Body of pancreas (tissue), 4 donors: ENCODE results near the gene SLC25A10. TPM values are rescaled to one million over a fixed set of nuclear protein-coding genes. Genes with fewer than 3 reads are reported as not detected.

ENCODE experiments used
- ATAC-seq: fragments of 150-250 bp; one replicate; pipeline ENCODE4 v1.9.1; 2016
- DNase-seq, 4 donors: peaks; one replicate each; pipeline ENCODE4 v3.0.0-alpha.2; 2019
- H3K27ac ChIP-seq, 4 donors: fragments of 200-600 bp; sonication (generic); 1 replicate in 3 of 4; 2 replicates in 1 of 4; pipeline versions ENCODE4 v1.5.1 to v1.6.1; 2016 to 2019; ENCODE audit warnings: mild to moderate bottlenecking in 1 of 4, mixed read lengths in 1 of 4, moderate library complexity in 1 of 4
- H3K27me3 ChIP-seq, 2 donors: fragments of 200-600 bp; sonication (generic); one replicate each; pipeline ENCODE4 v1.6.0; 2016; ENCODE audit warnings: mild to moderate bottlenecking in 1 of 2
- H3K36me3 ChIP-seq, 2 donors: fragments of 200-600 bp; sonication (generic); replicated peaks in 1 of 2; 2 replicates each; pipeline ENCODE4 v1.5.1; 2016; ENCODE audit warnings: low read depth in 2 of 2; ENCODE audit not compliant: insufficient read depth in 1 of 2
- H3K4me1 ChIP-seq: fragments of 200-600 bp; sonication (generic); one replicate; pipeline ENCODE4 v1.6.0; 2016
- H3K4me3 ChIP-seq, 2 donors: fragments of 200-600 bp; sonication (generic); 1 replicate in 1 of 2; 2 replicates in 1 of 2; pipeline ENCODE4 v1.5.1; 2016 to 2019
- H3K9me3 ChIP-seq, 3 donors: fragments of 200-600 bp; sonication (generic); 1 replicate in 2 of 3; 2 replicates in 1 of 3; pipeline ENCODE4 v1.5.1; 2016
- CTCF ChIP-seq, 7 experiments: fragments of 450-650 bp in 4 of 7; fragments of 200-600 bp in 3 of 7; sonication (generic) in 3 of 7; IDR thresholded peaks; one replicate each; pipeline ENCODE4 v1.5.1; 2016 to 2019; ENCODE audit warnings: antibody characterized with exemption in 7 of 7
- POLR2A ChIP-seq, 3 donors: fragments of 450-650 bp; IDR thresholded peaks; one replicate each; pipeline ENCODE4 v1.6.1; 2016; ENCODE audit warnings: antibody characterized with exemption in 3 of 3, mild to moderate bottlenecking in 2 of 3
- WGBS, 2 donors: methylation state at CpG; one replicate each; pipeline ENCODE4 v1.1.5; 2017; 5-methylcytosine and 5-hydroxymethylcytosine counted together
- intact Hi-C: fragments of 100-400 bp; cut with DNase I; formaldehyde crosslinking; loops from one replicate; pipeline ENCODE4 v1.15.1; 2023
- total RNA-seq, 2 donors: library from RNA; depleted of rRNA; stranded (reverse); fragments of >200 nt; gene quantifications; one replicate each; pipeline ENCODE4 v1.1.0, GENCODE V29; 2016

Gene SLC25A10
- 10 to 100 TPM; 15.8 to 18.9 TPM for total RNA-seq

- 1% methylated on average over 57 of the region's 89 CpGs; no CpG with 5 or more reads in 1 of the 2 donors for WGBS, 2 donors
- intact Hi-C loops, result no loop called here
- H3K27ac ChIP-seq, result peak within 1 kb of the TSS; percentile 91 to 95 (median 94)
Observed at GRCh38 chr17:81711814-81712467, at the start of gene SLC25A10. TSS of gene SLC25A10 (plus strand) at chr17:81712284. CDS start at chr17:81712427, 143 bp downstream.

GRCh38 chr17:81664051-81664470, 48.0 kb upstream of the SLC25A10 start:
- 86 to 100% methylated on average over 1 to 7 of the region's 7 CpGs for WGBS, 2 donors
- no peak for ATAC-seq
- no peak overlapping the region for H3K4me3 ChIP-seq
- H3K36me3 ChIP-seq, result no peaks in the 10 kb centered on the region
- H3K4me1 ChIP-seq, result peaks cover 41% of the 10 kb centered on the region
- DNase-seq, result no peak
- no peak overlapping the region for H3K27ac ChIP-seq
- H3K27me3 ChIP-seq, result no peaks in the 10 kb centered on the region
- TF ChIP-seq CTCF (IDR thresholded peaks at IDR 0.05) (no peak), POLR2A (IDR thresholded peaks at IDR 0.05) (no peak)
- no peaks in the 10 kb centered on the region for H3K9me3 ChIP-seq
- intact Hi-C loops, result no loop called here

More at GRCh38 chr17:81711814-81712467, at the start of gene SLC25A10:
- Histone ChIP-seq H3K4me1 (peaks cover 54% of the 10 kb centered on the region), H3K4me3 (peak within 1 kb of the TSS; percentile 45 to 58), H3K36me3 (no peaks in the 10 kb centered on the region), H3K27me3 (no peaks in the 10 kb centered on the region), H3K9me3 (no peaks in the 10 kb centered on the region)
- DNase-seq, result peak; percentile 93 to 97 (median 95)
- TF ChIP-seq CTCF (IDR thresholded peaks at IDR 0.05) (peak in 3 of 7 experiments; percentile 4 to 43 (median 40)), POLR2A (IDR thresholded peaks at IDR 0.05) (peak; percentile 5 to 81 (median 64))
- peak; percentile 85 for ATAC-seq

GRCh38 chr17:81665205-81666091, 46.6 kb upstream of the SLC25A10 start:
- Histone ChIP-seq H3K4me1 (peaks cover 27% of the 10 kb centered on the region), H3K36me3 (peaks cover 0 to 2% of the 10 kb centered on the region in 2 donors), H3K9me3 (no peaks in the 10 kb centered on the region), H3K4me3 (peak overlapping the region; percentile 75 to 80), H3K27ac (peak overlapping the region in 3 of 4 donors; percentile 63 to 88 (median 86)), H3K27me3 (no peaks in the 10 kb centered on the region)
- 54 to 64% methylated on average over 18 to 29 of the region's 30 CpGs for WGBS, 2 donors
- ATAC-seq (peak; percentile 2), DNase-seq (peak in 2 of 4 donors; percentile 16 to 17)
- no peak for TF ChIP-seq CTCF (IDR thresholded peaks at IDR 0.05)
- TF ChIP-seq POLR2A (IDR thresholded peaks at IDR 0.05), result no peak
- intact Hi-C loops, result no loop called here

GRCh38 chr17:81666092-81666341, 46.1 kb upstream of the SLC25A10 start:
- TF ChIP-seq CTCF (IDR thresholded peaks at IDR 0.05) (no peak), POLR2A (IDR thresholded peaks at IDR 0.05) (no peak)
- H3K4me3 ChIP-seq, result peak overlapping the region; percentile 75 to 80
- DNase-seq (no peak), ATAC-seq (peak; percentile 27)
- no peaks in the 10 kb centered on the region for H3K9me3 ChIP-seq
- H3K4me1 ChIP-seq, result peaks cover 22% of the 10 kb centered on the region
- no peaks in the 10 kb centered on the region for H3K27me3 ChIP-seq
- intact Hi-C loops, result no loop called here
- peak overlapping the region; percentile 63 to 88 (median 79) for H3K27ac ChIP-seq
- H3K36me3 ChIP-seq, result peaks cover 0 to 2% of the 10 kb centered on the region in 2 donors
- 0% methylated on average over 8 to 16 of the region's 16 CpGs for WGBS, 2 donors
